ENCODE measurements around the gene GDA.

DNA sequence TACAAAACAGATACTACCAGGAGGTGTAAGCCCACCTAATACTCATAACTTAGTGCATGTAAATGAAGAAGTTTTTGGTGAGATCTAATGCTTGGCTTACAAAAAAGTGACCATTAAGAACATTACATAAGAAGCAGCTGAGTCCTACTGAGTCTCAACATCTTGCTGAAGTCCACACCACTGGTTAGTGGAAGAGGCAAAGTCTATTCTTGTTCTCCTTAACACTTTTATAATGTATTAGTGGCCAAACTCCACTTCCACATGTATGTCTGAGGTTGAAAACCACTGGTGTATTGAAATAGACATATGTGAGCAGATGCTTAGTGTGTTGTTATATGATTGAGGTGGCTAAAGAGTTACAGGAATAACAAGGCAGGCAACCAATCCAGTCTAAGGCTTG is 18.9 kb upstream of the GDA start:
- no peak for TF ChIP-seq POLR2A (IDR thresholded peaks at IDR 0.05; ENCODE audit: low read length)
- no peak for TF ChIP-seq GATA1 (IDR thresholded peaks at IDR 0.05; ENCODE audit: low read depth, low read length)

Measured in erythroblast (primary cell).